Dendritic cell treated with granulocyte-macrophage colony-stimulating factor and Interleukin-4, amounts not matched to agents 40 ng/mL and 50 ng/mL, for 4 days (primary cell): ENCODE measurements around the gene AGBL4.

ENCODE experiments used
- H3K27ac Mint-ChIP-seq: one replicate; pipeline ENCODE4 v1.8.0; 2022; ENCODE audit warnings: mild to moderate bottlenecking, mixed read lengths
- H3K27me3 Mint-ChIP-seq: one replicate; pipeline ENCODE4 v1.8.0; 2022; ENCODE audit warnings: mild to moderate bottlenecking, mixed read lengths
- H3K36me3 Mint-ChIP-seq: one replicate; pipeline ENCODE4 v1.8.0; 2022; ENCODE audit warnings: low read depth, mixed read lengths
- H3K4me1 Mint-ChIP-seq: one replicate; pipeline ENCODE4 v1.8.0; 2022; ENCODE audit warnings: low read depth, mixed read lengths
- H3K4me3 Mint-ChIP-seq: one replicate; pipeline ENCODE4 v1.8.0; 2022; ENCODE audit warnings: mild to moderate bottlenecking, moderate library complexity, mixed read lengths
- H3K9me3 Mint-ChIP-seq: one replicate; pipeline ENCODE4 v1.8.0; 2022; ENCODE audit warnings: mixed read lengths
- intact Hi-C: fragments of 100-400 bp; cut with micrococcal nuclease; formaldehyde crosslinking; loops from one replicate; pipeline ENCODE4 v1.15.0; 2022

AGBL4 gene

GRCh38 chr1:48932366-48932765 is 1091.4 kb downstream of the AGBL4 start:
- no peaks in the 10 kb centered on the region for H3K9me3 Mint-ChIP-seq
- no peak overlapping the region for H3K27ac Mint-ChIP-seq
- peaks cover 4% of the 10 kb centered on the region for H3K27me3 Mint-ChIP-seq
- no peak overlapping the region for H3K4me3 Mint-ChIP-seq
- intact Hi-C loops = no loop called here
- no peaks in the 10 kb centered on the region for H3K4me1 Mint-ChIP-seq
- no peaks in the 10 kb centered on the region for H3K36me3 Mint-ChIP-seq

- Mint-ChIP-seq H3K27ac (no peak overlapping the region), H3K36me3 (no peaks in the 10 kb centered on the region), H3K9me3 (no peaks in the 10 kb centered on the region), H3K4me1 (no peaks in the 10 kb centered on the region), H3K27me3 (peaks cover 4% of the 10 kb centered on the region), H3K4me3 (no peak overlapping the region)
- intact Hi-C loops = no loop called here
These were observed 1092.1 kb downstream of the AGBL4 start for GRCh38 chr1:48931506-48932192.

- H3K36me3 Mint-ChIP-seq = no peaks in the 10 kb centered on the region
- peaks cover 4% of the 10 kb centered on the region for H3K27me3 Mint-ChIP-seq
- H3K27ac Mint-ChIP-seq = no peak overlapping the region
- H3K4me1 Mint-ChIP-seq = no peaks in the 10 kb centered on the region
- no peaks in the 10 kb centered on the region for H3K9me3 Mint-ChIP-seq
- H3K4me3 Mint-ChIP-seq = no peak overlapping the region
- intact Hi-C loops = no loop called here
These were observed 1093.7 kb downstream of the AGBL4 start for GRCh38 chr1:48930011-48930410.

GRCh38 chr1:48924099-48924498 is 1099.7 kb downstream of the AGBL4 start:
- intact Hi-C loops = no loop called here
- H3K27me3 Mint-ChIP-seq = peaks cover 1% of the 10 kb centered on the region
- no peak overlapping the region for H3K4me3 Mint-ChIP-seq
- no peaks in the 10 kb centered on the region for H3K36me3 Mint-ChIP-seq
- no peak overlapping the region for H3K27ac Mint-ChIP-seq
- no peaks in the 10 kb centered on the region for H3K4me1 Mint-ChIP-seq
- H3K9me3 Mint-ChIP-seq = no peaks in the 10 kb centered on the region

- no peak overlapping the region for H3K4me3 Mint-ChIP-seq
- H3K27me3 Mint-ChIP-seq = peaks cover 1% of the 10 kb centered on the region
- H3K4me1 Mint-ChIP-seq = no peaks in the 10 kb centered on the region
- no peak overlapping the region for H3K27ac Mint-ChIP-seq
- no peaks in the 10 kb centered on the region for H3K9me3 Mint-ChIP-seq
- no peaks in the 10 kb centered on the region for H3K36me3 Mint-ChIP-seq
- intact Hi-C loops = no loop called here
These were observed 1100.6 kb downstream of the AGBL4 start for GRCh38 chr1:48923116-48923515.

- intact Hi-C loops = no loop called here
- no peaks in the 10 kb centered on the region for H3K36me3 Mint-ChIP-seq
- H3K4me3 Mint-ChIP-seq = no peak overlapping the region
- no peaks in the 10 kb centered on the region for H3K9me3 Mint-ChIP-seq
- H3K27me3 Mint-ChIP-seq = peaks cover 1% of the 10 kb centered on the region
- no peaks in the 10 kb centered on the region for H3K4me1 Mint-ChIP-seq
- H3K27ac Mint-ChIP-seq = no peak overlapping the region
These were observed 1102.9 kb downstream of the AGBL4 start for GRCh38 chr1:48920851-48921250.

- Mint-ChIP-seq H3K27ac (no peak overlapping the region), H3K36me3 (no peaks in the 10 kb centered on the region)
- intact Hi-C loops = no loop called here
These were observed 1105.7 kb downstream of the AGBL4 start for GRCh38 chr1:48917901-48918603.

GRCh38 chr1:48917070-48917454 is 1106.7 kb downstream of the AGBL4 start:
- H3K36me3 Mint-ChIP-seq = no peaks in the 10 kb centered on the region
- no peak overlapping the region for H3K27ac Mint-ChIP-seq
- no peak overlapping the region for H3K4me3 Mint-ChIP-seq
- H3K9me3 Mint-ChIP-seq = no peaks in the 10 kb centered on the region
- intact Hi-C loops = no loop called here
- H3K4me1 Mint-ChIP-seq = no peaks in the 10 kb centered on the region
- peaks cover under 1% of the 10 kb centered on the region for H3K27me3 Mint-ChIP-seq

More at GRCh38 chr1:48917901-48918603, 1105.7 kb downstream of the AGBL4 start:
- Mint-ChIP-seq H3K27me3 (peaks cover 1% of the 10 kb centered on the region), H3K9me3 (no peaks in the 10 kb centered on the region), H3K4me3 (no peak overlapping the region), H3K4me1 (no peaks in the 10 kb centered on the region)

- Mint-ChIP-seq H3K27ac (no peak overlapping the region), H3K4me3 (no peak overlapping the region), H3K9me3 (no peaks in the 10 kb centered on the region), H3K36me3 (no peaks in the 10 kb centered on the region), H3K4me1 (no peaks in the 10 kb centered on the region), H3K27me3 (no peaks in the 10 kb centered on the region)
- intact Hi-C loops = no loop called here
These were observed 1107.4 kb downstream of the AGBL4 start for GRCh38 chr1:48916130-48917069.

- no peaks in the 10 kb centered on the region for H3K4me1 Mint-ChIP-seq
- intact Hi-C loops = no loop called here
- no peaks in the 10 kb centered on the region for H3K36me3 Mint-ChIP-seq
- no peak overlapping the region for H3K4me3 Mint-ChIP-seq
- no peaks in the 10 kb centered on the region for H3K27me3 Mint-ChIP-seq
- H3K27ac Mint-ChIP-seq = no peak overlapping the region
- no peaks in the 10 kb centered on the region for H3K9me3 Mint-ChIP-seq
These were observed 1115.1 kb downstream of the AGBL4 start for GRCh38 chr1:48908606-48909005.

GRCh38 chr1:48906729-48907128 is 1117.0 kb downstream of the AGBL4 start:
- intact Hi-C loops = no loop called here
- no peak overlapping the region for H3K27ac Mint-ChIP-seq

GRCh38 chr1:48906164-48906563 is 1117.6 kb downstream of the AGBL4 start:
- H3K27me3 Mint-ChIP-seq = peaks cover 2% of the 10 kb centered on the region
- no peaks in the 10 kb centered on the region for H3K4me1 Mint-ChIP-seq
- H3K4me3 Mint-ChIP-seq = no peak overlapping the region
- H3K36me3 Mint-ChIP-seq = no peaks in the 10 kb centered on the region
- H3K9me3 Mint-ChIP-seq = no peaks in the 10 kb centered on the region
- H3K27ac Mint-ChIP-seq = no peak overlapping the region
- intact Hi-C loops = no loop called here

More at GRCh38 chr1:48906729-48907128, 1117.0 kb downstream of the AGBL4 start:
- Mint-ChIP-seq H3K4me1 (no peaks in the 10 kb centered on the region), H3K27me3 (peaks cover under 1% of the 10 kb centered on the region), H3K9me3 (no peaks in the 10 kb centered on the region), H3K36me3 (no peaks in the 10 kb centered on the region), H3K4me3 (no peak overlapping the region)

- no peak overlapping the region for H3K27ac Mint-ChIP-seq
- H3K36me3 Mint-ChIP-seq = no peaks in the 10 kb centered on the region
- H3K4me3 Mint-ChIP-seq = no peak overlapping the region
- intact Hi-C loops = no loop called here
- peaks cover 6% of the 10 kb centered on the region for H3K27me3 Mint-ChIP-seq
- H3K9me3 Mint-ChIP-seq = no peaks in the 10 kb centered on the region
- H3K4me1 Mint-ChIP-seq = no peaks in the 10 kb centered on the region
These were observed 1120.5 kb downstream of the AGBL4 start for GRCh38 chr1:48903291-48903690.

- Mint-ChIP-seq H3K36me3 (no peaks in the 10 kb centered on the region), H3K27ac (no peak overlapping the region), H3K27me3 (peaks cover 6% of the 10 kb centered on the region), H3K4me1 (no peaks in the 10 kb centered on the region), H3K4me3 (no peak overlapping the region), H3K9me3 (no peaks in the 10 kb centered on the region)
- intact Hi-C loops = no loop called here
These were observed 1124.9 kb downstream of the AGBL4 start for GRCh38 chr1:48898894-48899293.
